ENCODE measurements around the gene AHRR. TPM values are rescaled to one million over a fixed set of nuclear protein-coding genes. Genes with fewer than 3 reads are reported as not detected.

Gene AHRR
- polyA plus RNA-seq, 2 of the 4 experiments (the other 2 are of a cell fraction): 1.2 to 1.7 TPM

DNA sequence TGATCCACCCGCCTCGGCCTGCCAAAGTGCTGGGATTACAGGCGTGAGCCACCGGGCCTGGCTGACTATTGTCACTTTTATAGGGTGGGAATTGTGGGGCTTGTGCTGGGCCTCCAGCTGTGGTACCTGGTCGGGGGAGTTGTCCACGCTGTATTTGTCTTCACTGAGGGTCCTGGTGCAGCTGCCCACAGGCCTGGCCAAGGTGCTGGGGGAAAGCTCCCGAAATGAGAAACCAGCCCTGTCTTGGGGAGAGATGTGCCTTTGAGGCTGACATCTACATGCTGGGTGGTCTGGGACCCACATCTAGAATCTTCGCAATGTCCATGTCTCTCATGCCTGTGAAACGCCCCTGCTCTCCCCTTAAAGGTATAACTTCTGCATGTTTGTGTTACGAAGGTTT is 124.1 kb downstream of the AHRR start:
- CTCF ChIA-PET: interaction anchor here (0.7 to 5.4 kb wide), 17 partner anchors 8 to 450 kb away, joined by 3 to 43 read pairs (median 5); partner anchors contain the start of gene AHRR
- POLR2A ChIA-PET: no interaction called here
- no peak overlapping the region for H3K4me2 ChIP-seq
- DNase-seq (ENCODE audit: low read depth in 1 of 2, low spot score in 1 of 2) (no peak), FAIRE-seq (no peak), ATAC-seq (no peak)
- peaks cover 14% of the 10 kb centered on the region for H3K4me1 ChIP-seq
- H3K9me3 ChIP-seq: no peaks in the 10 kb centered on the region
- 88% methylated on average over 9 of the region's 10 CpGs for WGBS (ENCODE audit: missing lambda C conversion rate)
- H3K4me3 ChIP-seq: no peak overlapping the region
- TF ChIP-seq EP300 (IDR thresholded peaks at IDR 0.05): no peak
- TF ChIP-seq, protein P1, sequence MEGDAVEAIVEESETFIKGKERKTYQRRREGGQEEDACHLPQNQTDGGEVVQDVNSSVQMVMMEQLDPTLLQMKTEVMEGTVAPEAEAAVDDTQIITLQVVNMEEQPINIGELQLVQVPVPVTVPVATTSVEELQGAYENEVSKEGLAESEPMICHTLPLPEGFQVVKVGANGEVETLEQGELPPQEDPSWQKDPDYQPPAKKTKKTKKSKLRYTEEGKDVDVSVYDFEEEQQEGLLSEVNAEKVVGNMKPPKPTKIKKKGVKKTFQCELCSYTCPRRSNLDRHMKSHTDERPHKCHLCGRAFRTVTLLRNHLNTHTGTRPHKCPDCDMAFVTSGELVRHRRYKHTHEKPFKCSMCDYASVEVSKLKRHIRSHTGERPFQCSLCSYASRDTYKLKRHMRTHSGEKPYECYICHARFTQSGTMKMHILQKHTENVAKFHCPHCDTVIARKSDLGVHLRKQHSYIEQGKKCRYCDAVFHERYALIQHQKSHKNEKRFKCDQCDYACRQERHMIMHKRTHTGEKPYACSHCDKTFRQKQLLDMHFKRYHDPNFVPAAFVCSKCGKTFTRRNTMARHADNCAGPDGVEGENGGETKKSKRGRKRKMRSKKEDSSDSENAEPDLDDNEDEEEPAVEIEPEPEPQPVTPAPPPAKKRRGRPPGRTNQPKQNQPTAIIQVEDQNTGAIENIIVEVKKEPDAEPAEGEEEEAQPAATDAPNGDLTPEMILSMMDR (IDR thresholded peaks at IDR 0.05): no peak
- TF ChIP-seq EHF (CRISPR knock-in tag; IDR thresholded peaks at IDR 0.05): no peak
- no peak overlapping the region for H3K27ac ChIP-seq

DNA sequence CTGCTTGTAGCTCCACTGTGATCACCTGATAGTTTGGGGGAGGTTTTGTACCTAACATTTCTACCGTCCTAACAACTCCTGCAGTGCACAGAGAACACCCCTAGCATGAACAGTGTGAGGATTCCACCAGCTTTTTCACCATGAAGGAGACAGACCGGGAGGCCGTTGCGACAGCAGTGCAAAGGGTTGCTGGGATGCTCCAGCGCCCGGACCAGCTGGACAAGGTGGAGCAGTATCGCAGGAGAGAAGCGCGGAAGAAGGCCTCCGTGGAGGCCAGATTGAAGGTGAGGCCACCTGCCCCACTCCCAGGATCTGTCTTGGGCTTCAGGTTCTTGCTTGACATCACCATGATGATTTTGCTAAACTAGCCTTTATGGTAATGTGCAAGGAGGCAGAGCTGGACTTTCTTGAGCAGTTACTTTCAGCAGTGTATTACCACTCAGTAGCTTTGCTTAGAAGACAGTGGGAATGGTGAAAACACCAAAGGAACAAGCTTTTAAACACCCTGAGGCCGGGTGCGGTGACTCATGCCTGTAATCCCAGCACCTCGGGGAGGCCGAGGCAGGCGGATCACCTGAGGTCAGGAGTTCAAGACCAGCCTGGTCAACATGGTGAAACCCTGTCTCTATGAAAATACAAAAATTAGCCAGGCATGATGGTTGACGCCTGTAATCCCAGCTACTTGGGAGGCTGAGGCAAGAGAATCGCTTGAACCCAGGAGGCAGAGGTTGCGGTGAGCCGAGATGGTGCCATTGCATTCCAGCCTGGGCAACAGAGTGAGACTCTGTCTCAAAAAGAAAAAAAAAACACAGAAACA is 124.8 kb downstream of the AHRR start:
- DNase-seq (ENCODE audit: low read depth in 1 of 2, low spot score in 1 of 2) (no peak), FAIRE-seq (no peak), ATAC-seq (no peak)
- H3K4me3 ChIP-seq: no peak overlapping the region
- 85% methylated on average over 19 of the region's 19 CpGs for WGBS (ENCODE audit: missing lambda C conversion rate)
- CTCF ChIA-PET: interaction anchor here (0.6 to 5.4 kb wide), 37 partner anchors 10 to 721 kb away, joined by 3 to 43 read pairs (median 4); partner anchors contain the start of genes AHRR and CEP72
- POLR2A ChIA-PET: interaction anchor here (0.7 to 1.5 kb wide), 2 partner anchors 26 to 424 kb away, joined by 3 to 4 read pairs; no protein-coding TSS in a partner anchor
- peaks cover 14% of the 10 kb centered on the region for H3K4me1 ChIP-seq
- H3K27ac ChIP-seq: no peak overlapping the region
- no peak overlapping the region for H3K4me2 ChIP-seq
- H3K9me3 ChIP-seq: 0 out of 3 replicates have a peak, but pooled peaks cover 1% of the 10 kb centered on the region
- no peak for TF ChIP-seq KDM1A (IDR thresholded peaks at IDR 0.05; ENCODE audit: low read depth)
- TF ChIP-seq, protein P2, sequence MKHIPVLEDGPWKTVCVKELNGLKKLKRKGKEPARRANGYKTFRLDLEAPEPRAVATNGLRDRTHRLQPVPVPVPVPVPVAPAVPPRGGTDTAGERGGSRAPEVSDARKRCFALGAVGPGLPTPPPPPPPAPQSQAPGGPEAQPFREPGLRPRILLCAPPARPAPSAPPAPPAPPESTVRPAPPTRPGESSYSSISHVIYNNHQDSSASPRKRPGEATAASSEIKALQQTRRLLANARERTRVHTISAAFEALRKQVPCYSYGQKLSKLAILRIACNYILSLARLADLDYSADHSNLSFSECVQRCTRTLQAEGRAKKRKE (CRISPR knock-in tag; IDR thresholded peaks at IDR 0.05; ENCODE audit: low read depth): no peak
- no peak for TF ChIP-seq CHD2 (IDR thresholded peaks at IDR 0.05; ENCODE audit: low read length, partially characterized antibody)
- TF ChIP-seq, protein P3, sequence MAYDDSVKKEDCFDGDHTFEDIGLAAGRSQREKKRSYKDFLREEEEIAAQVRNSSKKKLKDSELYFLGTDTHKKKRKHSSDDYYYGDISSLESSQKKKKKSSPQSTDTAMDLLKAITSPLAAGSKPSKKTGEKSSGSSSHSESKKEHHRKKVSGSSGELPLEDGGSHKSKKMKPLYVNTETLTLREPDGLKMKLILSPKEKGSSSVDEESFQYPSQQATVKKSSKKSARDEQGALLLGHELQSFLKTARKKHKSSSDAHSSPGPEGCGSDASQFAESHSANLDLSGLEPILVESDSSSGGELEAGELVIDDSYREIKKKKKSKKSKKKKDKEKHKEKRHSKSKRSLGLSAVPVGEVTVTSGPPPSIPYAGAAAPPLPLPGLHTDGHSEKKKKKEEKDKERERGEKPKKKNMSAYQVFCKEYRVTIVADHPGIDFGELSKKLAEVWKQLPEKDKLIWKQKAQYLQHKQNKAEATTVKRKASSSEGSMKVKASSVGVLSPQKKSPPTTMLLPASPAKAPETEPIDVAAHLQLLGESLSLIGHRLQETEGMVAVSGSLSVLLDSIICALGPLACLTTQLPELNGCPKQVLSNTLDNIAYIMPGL (CRISPR knock-in tag; IDR thresholded peaks at IDR 0.05; ENCODE audit: borderline replicate concordance): no peak
- TF ChIP-seq RCOR1 (IDR thresholded peaks at IDR 0.05; ENCODE audit: low read depth, low read length): no peak
- no peak for TF ChIP-seq RFX5 (IDR thresholded peaks at IDR 0.05)
- no peak for TF ChIP-seq TFCP2L1 (CRISPR knock-in tag; IDR thresholded peaks at IDR 0.05)

DNA sequence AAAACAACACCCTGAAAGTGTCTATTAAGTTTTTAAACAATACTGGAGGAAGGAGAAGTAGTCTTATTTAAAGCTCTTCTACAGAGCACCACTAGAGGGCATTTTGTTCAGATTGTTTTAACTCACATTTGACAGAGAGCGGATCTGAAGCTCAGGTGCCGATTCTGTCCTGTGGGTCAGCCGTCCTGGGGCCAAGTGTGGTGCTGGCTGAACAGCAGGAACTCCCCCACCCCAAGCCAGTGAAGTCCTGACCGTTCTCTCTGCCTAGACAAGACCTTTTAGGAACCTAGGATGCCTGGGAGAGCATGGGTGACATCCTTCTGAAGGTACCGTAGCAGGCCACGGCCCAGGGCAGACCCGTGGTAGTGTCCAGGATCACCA is 125.4 kb downstream of the AHRR start:
- 0 out of 3 replicates have a peak, but pooled peaks cover 7% of the 10 kb centered on the region for H3K9me3 ChIP-seq
- ATAC-seq (peak in 1 of 2 experiments; percentile 60; a peak in 3 of 6 replicates), FAIRE-seq (no peak), DNase-seq (ENCODE audit: low read depth in 1 of 2, low spot score in 1 of 2) (peak; percentile 60 to 72)
- no peak overlapping the region for H3K4me3 ChIP-seq
- H3K4me2 ChIP-seq: no peak overlapping the region
- 52% methylated on average over 7 of the region's 7 CpGs for WGBS (ENCODE audit: missing lambda C conversion rate)
- peaks cover 12% of the 10 kb centered on the region for H3K4me1 ChIP-seq
- CTCF ChIA-PET: interaction anchor here (0.6 to 5.4 kb wide), 36 partner anchors 10 to 721 kb away, joined by 3 to 43 read pairs (median 4); partner anchors contain the start of genes AHRR and CEP72
- POLR2A ChIA-PET: interaction anchor here (0.7 to 1.5 kb wide), 2 partner anchors 25 to 423 kb away, joined by 3 to 4 read pairs; no protein-coding TSS in a partner anchor
- TF ChIP-seq, protein P1 (IDR thresholded peaks at IDR 0.05): peak; percentile 57
- peak; percentile 37; the same call in 2 of the 3 replicates for TF ChIP-seq SMC3 (IDR thresholded peaks at IDR 0.05)
- TF ChIP-seq ESRRA (IDR thresholded peaks at IDR 0.05; ENCODE audit: borderline replicate concordance, low read length): no peak
- TF ChIP-seq RAD21 (conservative IDR thresholded peaks at IDR 0.05 in 1 of 2, IDR thresholded peaks at IDR 0.05 in 1 of 2): peak; percentile 18 to 50; a peak in 2 of 5 replicates
- no peak overlapping the region for H3K27ac ChIP-seq
